Thoracic aorta (tissue), 2 donors: ENCODE measurements around the gene SUPT4H1. TPM values are rescaled to one million over a fixed set of nuclear protein-coding genes. Genes with fewer than 3 reads are reported as not detected.

ENCODE experiments used
- ATAC-seq: fragments of 150-250 bp; one replicate; pipeline ENCODE4 v1.8.0; 2017; ENCODE audit warnings: low read depth; ENCODE audit not compliant: insufficient number of reproducible peaks, low FRiP score
- DNase-seq: peaks from one replicate; pipeline ENCODE4 v3.0.0-alpha.2; 2020; ENCODE audit warnings: low spot score
- H3K27ac ChIP-seq, 2 donors: fragments of 200-600 bp; sonication (generic); 1 replicate in 1 of 2; 2 replicates in 1 of 2; pipeline ENCODE4 v1.5.1; 2016; ENCODE audit warnings: mild to moderate bottlenecking in 2 of 2, moderate library complexity in 2 of 2
- H3K27me3 ChIP-seq: fragments of 200-600 bp; sonication (generic); replicated peaks from 2 replicates; pipeline ENCODE4 v1.6.0; 2016; ENCODE audit warnings: mild to moderate bottlenecking; ENCODE audit not compliant: insufficient read depth
- H3K36me3 ChIP-seq: fragments of 200-600 bp; sonication (generic); one replicate; pipeline ENCODE4 v1.5.1; 2016
- H3K4me1 ChIP-seq, 2 donors: fragments of 200-600 bp; sonication (generic); 1 replicate in 1 of 2; 2 replicates in 1 of 2; pipeline versions ENCODE4 v1.5.1 to v1.6.0; 2016; ENCODE audit warnings: low read depth in 2 of 2, mild to moderate bottlenecking in 1 of 2; ENCODE audit not compliant: control insufficient read depth in 1 of 2
- H3K4me3 ChIP-seq: fragments of 200-600 bp; sonication (generic); 2 replicates; pipeline ENCODE4 v1.5.1; 2016; ENCODE audit warnings: mild to moderate bottlenecking
- H3K9me3 ChIP-seq: fragments of 200-600 bp; sonication (generic); 2 replicates; pipeline ENCODE4 v1.5.1; 2016
- total RNA-seq, 2 donors: library from RNA; depleted of rRNA; stranded (reverse); fragments of >200 nt; gene quantifications; one replicate each; pipeline versions ENCODE4 v1.1.0 to v1.2.3, GENCODE V29; 2016
- TF ChIP-seq, protein P1 (sequence below): fragments of 200-600 bp; sonication (generic); IDR thresholded peaks from one replicate; pipeline ENCODE4 v1.5.1; 2019; ENCODE audit warnings: antibody characterized with exemption

The SUPT4H1 gene
- total RNA-seq, 2 donors from 2014 or later: 30.6 to 37.3 TPM

DNA sequence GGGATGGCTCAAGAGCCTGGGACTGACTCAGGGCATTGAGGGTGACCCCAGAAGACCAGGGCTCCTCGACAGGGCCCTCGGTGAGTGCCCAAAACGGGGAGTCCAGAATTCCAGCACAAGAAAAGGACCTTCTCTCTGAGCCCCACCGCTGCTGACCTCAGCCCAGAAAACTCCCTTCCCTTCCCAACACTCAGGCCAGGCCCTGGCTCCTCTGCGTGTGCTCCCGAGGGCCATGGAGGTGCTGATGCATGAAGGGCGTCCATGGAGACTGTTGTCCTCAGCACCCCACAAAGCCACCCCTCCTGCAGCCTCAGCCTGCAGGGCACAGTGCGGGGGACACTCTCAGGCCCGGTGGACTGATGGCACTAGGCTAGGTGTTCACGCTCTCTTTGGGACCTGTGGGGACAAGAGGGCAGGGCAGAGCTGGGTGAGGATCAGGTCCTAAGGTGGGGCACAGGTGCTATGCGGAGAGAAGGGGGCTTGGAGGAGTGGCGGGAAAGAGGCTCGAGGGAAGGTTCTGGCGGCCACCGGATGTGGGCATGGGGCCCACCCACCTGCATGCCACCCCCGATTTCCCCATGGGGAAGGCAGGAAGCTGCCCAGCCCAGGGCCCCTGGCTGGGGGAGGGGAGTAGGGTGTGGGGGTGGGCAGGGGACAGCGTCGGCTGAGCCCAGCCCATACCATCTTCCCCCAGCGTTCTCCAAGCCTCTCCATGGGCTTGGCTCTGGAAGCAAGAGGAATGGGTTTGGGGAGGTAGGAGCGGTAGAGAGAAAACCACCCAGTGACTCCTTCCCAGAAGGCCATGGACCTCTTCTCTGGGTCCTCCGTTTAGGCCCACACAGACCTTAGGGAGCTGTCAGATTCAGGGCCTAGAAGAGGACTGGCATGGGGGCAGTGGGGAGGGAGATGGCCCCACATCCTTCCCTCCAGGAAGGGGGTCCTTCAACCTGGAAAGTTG lies 18.9 kb downstream of the SUPT4H1 start:
- Histone ChIP-seq H3K27ac (no peak overlapping the region), H3K4me1 (peaks cover 7 to 13% of the 10 kb centered on the region in 2 donors), H3K9me3 (no peaks in the 10 kb centered on the region), H3K27me3 (no peaks in the 10 kb centered on the region), H3K4me3 (peak overlapping the region; percentile 72), H3K36me3 (no peaks in the 10 kb centered on the region)
- ATAC-seq (no peak), DNase-seq (no peak)
- TF ChIP-seq, protein P1, sequence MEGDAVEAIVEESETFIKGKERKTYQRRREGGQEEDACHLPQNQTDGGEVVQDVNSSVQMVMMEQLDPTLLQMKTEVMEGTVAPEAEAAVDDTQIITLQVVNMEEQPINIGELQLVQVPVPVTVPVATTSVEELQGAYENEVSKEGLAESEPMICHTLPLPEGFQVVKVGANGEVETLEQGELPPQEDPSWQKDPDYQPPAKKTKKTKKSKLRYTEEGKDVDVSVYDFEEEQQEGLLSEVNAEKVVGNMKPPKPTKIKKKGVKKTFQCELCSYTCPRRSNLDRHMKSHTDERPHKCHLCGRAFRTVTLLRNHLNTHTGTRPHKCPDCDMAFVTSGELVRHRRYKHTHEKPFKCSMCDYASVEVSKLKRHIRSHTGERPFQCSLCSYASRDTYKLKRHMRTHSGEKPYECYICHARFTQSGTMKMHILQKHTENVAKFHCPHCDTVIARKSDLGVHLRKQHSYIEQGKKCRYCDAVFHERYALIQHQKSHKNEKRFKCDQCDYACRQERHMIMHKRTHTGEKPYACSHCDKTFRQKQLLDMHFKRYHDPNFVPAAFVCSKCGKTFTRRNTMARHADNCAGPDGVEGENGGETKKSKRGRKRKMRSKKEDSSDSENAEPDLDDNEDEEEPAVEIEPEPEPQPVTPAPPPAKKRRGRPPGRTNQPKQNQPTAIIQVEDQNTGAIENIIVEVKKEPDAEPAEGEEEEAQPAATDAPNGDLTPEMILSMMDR: no peak

DNA sequence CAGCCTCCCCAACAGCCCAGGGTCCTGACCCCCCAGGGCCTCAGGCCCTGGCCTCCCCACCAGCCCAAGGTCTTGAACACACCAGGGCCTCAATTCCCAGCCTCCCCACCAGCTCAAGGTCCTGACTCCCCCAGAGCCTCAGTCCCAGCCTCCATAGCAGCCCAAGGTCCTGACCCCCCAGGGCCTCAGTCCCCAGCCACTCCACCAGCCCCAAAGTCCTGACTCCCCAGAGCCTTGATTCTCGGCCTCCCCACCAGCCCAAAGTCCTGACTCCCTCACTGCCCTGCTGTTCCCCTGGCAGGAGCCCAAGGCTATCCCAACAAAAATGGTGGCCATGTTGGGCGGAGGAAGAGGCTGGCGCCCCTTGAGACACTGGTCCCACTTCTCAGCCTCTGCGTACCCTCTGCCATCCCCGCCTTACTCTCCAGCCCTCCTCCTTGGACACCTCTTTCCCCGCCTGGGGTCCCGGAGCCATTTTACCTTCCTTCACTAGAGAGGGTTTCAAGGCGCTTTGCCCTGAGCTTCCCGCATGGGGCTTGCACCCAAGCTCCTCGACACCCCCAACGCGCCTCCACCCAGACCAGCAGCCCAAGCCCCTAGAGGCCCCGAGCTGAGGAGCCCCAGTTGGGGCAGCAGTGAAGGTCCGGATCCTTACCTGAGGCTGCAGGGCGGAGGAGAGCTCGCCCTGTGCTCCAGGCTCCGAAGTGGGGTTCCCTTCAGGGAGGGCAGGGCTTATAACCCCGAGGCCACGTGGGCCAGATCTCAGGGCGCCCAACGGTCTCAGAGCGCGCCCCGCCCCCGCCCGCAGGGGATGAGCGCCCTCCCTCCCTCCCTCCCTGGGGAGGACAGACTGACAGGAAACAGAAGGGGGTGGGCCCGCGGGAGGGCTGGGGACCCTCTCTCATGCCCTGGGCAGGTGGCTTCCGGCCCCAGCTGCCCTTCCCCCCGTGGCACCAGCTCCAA lies 19.9 kb downstream of the SUPT4H1 start:
- ATAC-seq (no peak), DNase-seq (no peak)
- Histone ChIP-seq H3K27me3 (no peaks in the 10 kb centered on the region), H3K27ac (peak overlapping the region in 1 of 2 donors; percentile 41), H3K9me3 (no peaks in the 10 kb centered on the region), H3K36me3 (no peaks in the 10 kb centered on the region), H3K4me1 (peaks cover 5 to 7% of the 10 kb centered on the region in 2 donors), H3K4me3 (peak overlapping the region; percentile 72)
- TF ChIP-seq, protein P1: no peak

DNA sequence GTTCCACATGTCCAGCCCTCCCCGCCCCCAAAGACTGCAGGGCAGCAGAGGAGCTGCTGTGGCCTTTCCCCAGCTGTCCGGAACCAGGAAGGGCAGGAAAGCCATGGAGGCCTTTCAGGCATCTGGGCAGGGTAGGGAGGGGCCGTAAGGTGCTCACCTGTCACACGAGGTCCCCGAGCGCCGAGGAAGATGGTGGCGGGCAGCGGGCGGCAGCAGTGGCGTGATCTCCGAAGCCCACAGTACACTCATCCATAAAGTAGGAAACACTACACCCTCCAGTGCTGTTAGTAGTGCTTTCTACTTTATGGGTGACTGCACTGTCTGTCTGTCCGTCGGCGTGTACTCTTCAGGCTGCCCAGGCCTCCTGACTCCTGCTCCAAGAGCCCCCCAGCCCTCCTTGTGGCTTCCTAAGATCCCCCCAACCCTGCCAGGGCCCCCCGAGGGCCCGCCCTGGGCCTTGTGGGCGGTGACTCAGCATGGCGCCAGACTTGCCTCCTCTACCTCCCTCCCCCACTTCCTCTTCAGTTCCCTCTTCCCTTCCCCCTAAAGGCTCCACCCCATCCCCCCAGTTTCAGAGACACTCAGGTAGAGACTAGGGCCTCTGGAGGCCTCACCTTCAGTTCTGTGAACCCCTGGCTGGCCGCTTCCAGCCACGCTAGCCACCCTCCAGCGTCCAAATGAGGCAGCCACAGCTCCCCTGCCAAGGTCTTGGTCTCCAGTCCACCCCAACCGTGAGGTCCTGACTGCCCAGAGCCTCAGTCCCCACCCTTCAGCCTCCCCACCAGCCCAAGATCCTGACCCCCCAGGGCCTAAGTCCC lies 20.8 kb downstream of the SUPT4H1 start:
- no peak for DNase-seq
- ATAC-seq: no peak
- no peaks in the 10 kb centered on the region for H3K9me3 ChIP-seq
- H3K4me3 ChIP-seq: peak overlapping the region; percentile 72
- H3K4me1 ChIP-seq: peaks cover 0 to 3% of the 10 kb centered on the region in 2 donors
- peak overlapping the region in 1 of 2 donors; percentile 41 for H3K27ac ChIP-seq
- TF ChIP-seq, protein P1: no peak
- no peaks in the 10 kb centered on the region for H3K36me3 ChIP-seq
- no peaks in the 10 kb centered on the region for H3K27me3 ChIP-seq

DNA sequence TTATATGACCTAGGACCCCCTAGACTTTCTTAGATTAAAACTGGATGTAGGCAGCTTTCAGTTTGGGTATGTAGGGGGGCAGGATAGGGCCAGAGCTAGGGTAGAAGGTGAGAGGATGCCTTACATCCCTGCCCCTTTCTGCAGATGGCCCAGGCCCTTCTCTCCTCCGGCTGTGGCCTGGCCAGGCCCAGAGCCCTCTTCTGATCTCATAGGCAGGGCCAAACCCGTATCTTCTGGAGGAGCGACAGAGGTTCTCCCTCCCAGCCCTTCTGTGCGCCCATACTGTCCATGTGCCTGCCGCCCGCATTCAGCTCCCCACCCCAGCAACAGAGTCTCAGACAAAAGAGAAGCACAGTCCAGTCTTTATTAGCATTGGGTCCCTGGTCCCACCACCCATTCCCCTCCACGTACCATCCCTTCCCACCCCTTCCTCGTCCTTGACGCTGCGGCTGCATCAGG lies 21.4 kb downstream of the SUPT4H1 start:
- Histone ChIP-seq H3K4me1 (no peaks in the 10 kb centered on the region), H3K36me3 (no peaks in the 10 kb centered on the region), H3K9me3 (no peaks in the 10 kb centered on the region), H3K27ac (peak overlapping the region in 1 of 2 donors; percentile 30), H3K27me3 (no peaks in the 10 kb centered on the region), H3K4me3 (peak overlapping the region; percentile 72)
- TF ChIP-seq, protein P1: no peak
- ATAC-seq: no peak
- DNase-seq: no peak
